H1 (cell line): ENCODE data around the gene PPIF. TPM values are rescaled to one million over a fixed set of nuclear protein-coding genes. Genes with fewer than 3 reads are reported as not detected.

Experiments used
- CTCF ChIA-PET: fragments of 300-600 bp; sonication (Branson Sonifier 250); formaldehyde crosslinking; loops from one replicate; lab custom pipeline; 2021; ENCODE audit not compliant: partially characterized antibody; lab: Charles Lee
- POLR2A ChIA-PET: fragments of 300-600 bp; sonication (Branson Sonifier 250); formaldehyde crosslinking; loops from one replicate; lab custom pipeline; 2021; ENCODE audit warnings: inconsistent platforms; ENCODE audit not compliant: partially characterized antibody; lab: Charles Lee
- DNase-seq, 2 experiments: peaks; one replicate each; pipeline versions ENCODE4 v3.0.0 to v3.0.0-alpha.2; 2010 to 2022; ENCODE audit warnings: low spot score in 2 of 2, low read depth in 1 of 2, mixed read lengths in 1 of 2
- FAIRE-seq: peaks from 2 replicates; lab custom pipeline; 2011; peaks lifted over from hg19 to GRCh38; lab: Jason Lieb, UNC
- H2AFZ ChIP-seq: 2 replicates; pipeline ENCODE4 v1.8.1; 2012; ENCODE audit warnings: low read length, inconsistent platforms
- H2AK5ac ChIP-seq: 2 replicates; pipeline ENCODE4 v1.6.1; 2013; ENCODE audit warnings: low read depth, low read length
- H2BK120ac ChIP-seq: replicated peaks from 2 replicates; pipeline ENCODE3; 2013; ENCODE audit warnings: low read depth, low read length, inconsistent platforms
- H2BK12ac ChIP-seq: 2 replicates; pipeline ENCODE4 v1.6.1; 2013; ENCODE audit warnings: low read depth, low read length
- H2BK15ac ChIP-seq: 2 replicates; pipeline ENCODE4 v1.6.1; 2013; ENCODE audit warnings: low read length
- H2BK20ac ChIP-seq: 2 replicates; pipeline ENCODE4 v1.6.1; 2013; ENCODE audit warnings: low read length
- H2BK5ac ChIP-seq: 2 replicates; pipeline ENCODE4 v1.6.1; 2013; ENCODE audit warnings: low read depth, low read length
- H3K14ac ChIP-seq: 2 replicates; pipeline ENCODE4 v1.6.1; 2013; ENCODE audit warnings: inconsistent platforms; ENCODE audit not compliant: insufficient read length
- H3K18ac ChIP-seq: 2 replicates; pipeline ENCODE4 v1.6.1; 2013; ENCODE audit warnings: low read length; ENCODE audit errors: extremely low read depth
- H3K23ac ChIP-seq: 2 replicates; pipeline ENCODE4 v1.6.1; 2013; ENCODE audit warnings: inconsistent platforms; ENCODE audit not compliant: insufficient read length
- H3K23me2 ChIP-seq: 2 replicates; pipeline ENCODE4 v1.6.1; 2013; ENCODE audit warnings: low read depth, low read length
- H3K27ac ChIP-seq: 2 replicates; pipeline ENCODE4 v1.6.1; 2011; ENCODE audit warnings: low read depth, low read length, inconsistent platforms
- H3K27me3 ChIP-seq, 4 experiments: replicated peaks in 1 of 4; 1 replicate in 1 of 4; 2 replicates in 3 of 4; pipeline versions ENCODE4 v1.6.1 to v1.8.1; 2011 to 2013; ENCODE audit warnings: low read length in 3 of 4, mild to moderate bottlenecking in 3 of 4, inconsistent platforms in 2 of 4, mixed read lengths in 2 of 4, moderate library complexity in 1 of 4; ENCODE audit not compliant: control insufficient read depth in 3 of 4, insufficient read depth in 3 of 4; ENCODE audit errors: extremely low read depth in 1 of 4
- H3K36me3 ChIP-seq, 4 experiments: 2 replicates each; pipeline versions ENCODE4 v1.6.1 to v1.8.1; 2011 to 2013; ENCODE audit warnings: mild to moderate bottlenecking in 4 of 4, low read length in 3 of 4, moderate library complexity in 2 of 4, control low read depth in 1 of 4, inconsistent platforms in 1 of 4; ENCODE audit not compliant: insufficient read depth in 4 of 4, control insufficient read depth in 2 of 4
- H3K4ac ChIP-seq: replicated peaks from 2 replicates; pipeline ENCODE3; 2013; ENCODE audit warnings: low read length, low read depth, mixed read lengths, inconsistent platforms; ENCODE audit not compliant: insufficient read length
- H3K4me1 ChIP-seq, 4 experiments: replicated peaks in 1 of 4; 1 replicate in 1 of 4; 2 replicates in 3 of 4; pipeline versions ENCODE4 v1.6.1 to v1.8.1; 2011 to 2013; ENCODE audit warnings: low read length in 3 of 4, inconsistent platforms in 2 of 4, mixed read lengths in 1 of 4; ENCODE audit not compliant: insufficient read depth in 4 of 4, control insufficient read depth in 3 of 4
- H3K4me2 ChIP-seq, 2 experiments: 2 replicates each; pipeline versions ENCODE4 v1.6.1 to v1.8.1; 2011 to 2013; ENCODE audit warnings: low read depth in 2 of 2, low read length in 2 of 2, control low read depth in 1 of 2, inconsistent platforms in 1 of 2, mild to moderate bottlenecking in 1 of 2; ENCODE audit not compliant: insufficient read depth in 1 of 2
- H3K4me3 ChIP-seq, 4 experiments: fragments of 200-600, 300-600 bp in 1 of 4; sonication (generic), shearing (Covaris generic), sonication (Bioruptor Twin) in 1 of 4; 2 replicates each; pipeline versions ENCODE4 v1.5.1 to v1.8.1; 2011 to 2016; ENCODE audit warnings: low read length in 4 of 4, low read depth in 3 of 4, control low read depth in 2 of 4, inconsistent platforms in 2 of 4, mild to moderate bottlenecking in 2 of 4, mixed read lengths in 1 of 4, moderate library complexity in 1 of 4; ENCODE audit not compliant: insufficient read depth in 2 of 4; ENCODE audit errors: extremely low read depth in 1 of 4
- H3K56ac ChIP-seq: replicated peaks from 2 replicates; pipeline ENCODE3; 2013; ENCODE audit warnings: low read depth, mild to moderate bottlenecking, mixed read lengths, low read length, inconsistent platforms; ENCODE audit not compliant: insufficient read length
- H3K79me1 ChIP-seq: 2 replicates; pipeline ENCODE4 v1.6.1; 2013; ENCODE audit warnings: low read depth, low read length, control low read depth
- H3K79me2 ChIP-seq, 2 experiments: 2 replicates each; pipeline versions ENCODE4 v1.6.1 to v1.8.1; 2012 to 2013; ENCODE audit warnings: low read length in 2 of 2, mild to moderate bottlenecking in 2 of 2, inconsistent platforms in 1 of 2; ENCODE audit not compliant: insufficient read depth in 2 of 2, control insufficient read depth in 1 of 2
- H3K9ac ChIP-seq, 4 experiments: replicated peaks in 1 of 4; 1 replicate in 1 of 4; 2 replicates in 3 of 4; pipeline versions ENCODE4 v1.6.1 to v1.8.1; 2011 to 2013; ENCODE audit warnings: low read depth in 3 of 4, low read length in 3 of 4, control low read depth in 2 of 4, mild to moderate bottlenecking in 2 of 4, moderate library complexity in 2 of 4, inconsistent platforms in 1 of 4; ENCODE audit errors: extremely low read depth in 1 of 4
- H3K9me3 ChIP-seq, 2 experiments: 2 replicates each; pipeline versions ENCODE4 v1.6.1 to v1.8.1; 2012 to 2013; ENCODE audit warnings: mild to moderate bottlenecking in 2 of 2, moderate library complexity in 2 of 2, control low read depth in 1 of 2, inconsistent platforms in 1 of 2, low read depth in 1 of 2, low read length in 1 of 2, mixed read lengths in 1 of 2; ENCODE audit not compliant: insufficient read depth in 2 of 2
- H4K20me1 ChIP-seq, 2 experiments: replicated peaks in 1 of 2; 2 replicates each; pipeline versions ENCODE3 to v1.8.1; 2011 to 2013; ENCODE audit warnings: inconsistent platforms in 2 of 2, low read length in 2 of 2, mild to moderate bottlenecking in 1 of 2; ENCODE audit not compliant: insufficient read depth in 2 of 2, control insufficient read depth in 1 of 2
- H4K5ac ChIP-seq: 2 replicates; pipeline ENCODE4 v1.6.1; 2013; ENCODE audit warnings: low read length, low read depth, mixed read lengths, inconsistent platforms; ENCODE audit not compliant: insufficient read length
- H4K8ac ChIP-seq: 2 replicates; pipeline ENCODE4 v1.8.0; 2013; ENCODE audit warnings: mild to moderate bottlenecking, moderate library complexity, low read length, inconsistent platforms; ENCODE audit not compliant: insufficient read depth; ENCODE audit errors: extremely low read depth
- H4K91ac ChIP-seq: replicated peaks from 2 replicates; pipeline ENCODE3; 2013; ENCODE audit warnings: low read length, mixed read lengths, inconsistent platforms; ENCODE audit not compliant: insufficient read length
- BCL11A ChIP-seq, 2 experiments: IDR thresholded peaks; one replicate each; pipeline ENCODE4 v1.6.1; 2011; ENCODE audit warnings: low read depth in 2 of 2, low read length in 2 of 2, mild to moderate bottlenecking in 2 of 2
- CEBPB ChIP-seq: IDR thresholded peaks from 2 replicates; pipeline ENCODE4 v1.6.1; 2012; ENCODE audit warnings: low read depth, low read length
- E2F6 ChIP-seq: IDR thresholded peaks from 2 replicates; pipeline ENCODE4 v1.6.1; 2012; ENCODE audit warnings: inconsistent platforms
- FOSL1 ChIP-seq: IDR thresholded peaks from 2 replicates; pipeline ENCODE4 v1.6.1; 2011; ENCODE audit warnings: mild to moderate bottlenecking, low read depth, low read length, moderate library complexity; ENCODE audit not compliant: insufficient read depth
- KDM4A ChIP-seq: IDR thresholded peaks from one replicate; pipeline ENCODE4 v1.7.1; 2012; ENCODE audit warnings: low read depth, mild to moderate bottlenecking, moderate library complexity, low read length, inconsistent platforms; ENCODE audit not compliant: severe bottlenecking
- MAFK ChIP-seq: IDR thresholded peaks from 2 replicates; pipeline ENCODE4 v1.6.1; 2012; ENCODE audit warnings: low read depth, mild to moderate bottlenecking, improper control_type of control experiment, low read length
- PHF8 ChIP-seq: fragments of 200-600 bp; sonication (generic); conservative IDR thresholded peaks from 2 replicates; pipeline ENCODE4 v1.7.1; 2012; ENCODE audit warnings: low read depth, mild to moderate bottlenecking, inconsistent platforms, low read length, moderate library complexity
- TAF1 ChIP-seq: IDR thresholded peaks from 2 replicates; pipeline ENCODE4 v1.6.1; 2011; ENCODE audit warnings: mild to moderate bottlenecking, low read depth, low read length
- WGBS, 2 experiments: shearing (Covaris generic) in 1 of 2; methylation state at CpG; one replicate each; pipeline versions ENCODE4 v1.1.6 to v1.1.7; 2013 to 2015; ENCODE audit warnings: low lambda C conversion rate in 2 of 2, mixed read lengths in 2 of 2, inconsistent platforms in 1 of 2, low coverage in 1 of 2, missing lambda C conversion rate in 1 of 2; ENCODE audit not compliant: insufficient replicate concordance in 2 of 2, insufficient coverage in 1 of 2, insufficient read length in 1 of 2; ENCODE audit errors: extremely low coverage in 1 of 2, missing lambda C conversion rate in 1 of 2; 5-methylcytosine and 5-hydroxymethylcytosine counted together
- polyA plus RNA-seq, 7 experiments: library from polyadenylated mRNA; depleted of rRNA in 3 of 7; stranded (reverse) in 5 of 7; unstranded in 2 of 7; fragments of >200 nt in 5 of 7; fragments of 200-250 nt in 2 of 7; gene quantifications; 1 replicate in 5 of 7; 2 replicates in 1 of 7; 4 replicates in 1 of 7; pipeline versions ENCODE4 v1.2.1 to v1.2.3, GENCODE V29; 2011 to 2013; ENCODE audit warnings: missing spikeins in 2 of 7, mixed read lengths in 2 of 7
- total RNA-seq: library from RNA; stranded (reverse); fragmentation: NEBNext Ultra II Directional; extraction: Animal tissue kit (Norgen Biotek cat#: 25700); gene quantifications from 2 replicates; pipeline ENCODE4 v1.2.1, GENCODE V29; 2021
- TF ChIP-seq, protein P1 (sequence below): IDR thresholded peaks from 2 replicates; pipeline ENCODE4 v1.6.1; 2012; ENCODE audit warnings: inconsistent platforms

PPIF gene
- total and polyA plus RNA-seq, 2 of the 8 experiments (the other 6 are each of a cell fraction or from before 2014, with no cell fraction given) = 70.2 to 77.6 TPM

GRCh38 chr10:79347894-79348639, 798 bp downstream of the PPIF start:
- no peak overlapping the region for H3K14ac ChIP-seq
- H2AK5ac ChIP-seq = no peak overlapping the region
- H3K23me2 ChIP-seq = peaks cover 8% of the 10 kb centered on the region; the same call in 1 of the 2 replicates
- H3K9me3 ChIP-seq = no peaks in the 10 kb centered on the region
- no peak overlapping the region for H3K4ac ChIP-seq
- peak overlapping the region; percentile 21 to 66 (median 48); a peak in 6 of 7 replicates for H3K9ac ChIP-seq
- no peak overlapping the region for H2BK120ac ChIP-seq
- H2BK5ac ChIP-seq = no peak overlapping the region
- H4K20me1 ChIP-seq = peaks cover 12 to 17% of the 10 kb centered on the region in 2 experiments
- peak overlapping the region; percentile 29; the same call in 1 of the 2 replicates for H2BK15ac ChIP-seq
- no peak overlapping the region for H3K23ac ChIP-seq
- H3K27ac ChIP-seq = no peak overlapping the region
- peaks cover 15% of the 10 kb centered on the region; the same call in 1 of the 2 replicates for H3K79me1 ChIP-seq
- ChIA-PET CTCF (interaction anchor here (0.7 to 6.6 kb wide), 10 partner anchors 10 to 540 kb away, joined by 3 to 50 read pairs (median 4); no protein-coding TSS in a partner anchor), POLR2A (interaction anchor here (0.7 to 2.2 kb wide), 10 partner anchors 10 to 804 kb away, joined by 3 to 12 read pairs (median 4); no protein-coding TSS in a partner anchor)
- H3K4me3 ChIP-seq = peak overlapping the region; percentile 54 to 77 (median 58)
- H4K8ac ChIP-seq = peak overlapping the region; percentile 92
- H4K5ac ChIP-seq = peak overlapping the region; percentile 31
- peaks cover 0 to 11% of the 10 kb centered on the region in 2 experiments; a peak in 1 of 4 replicates for H3K79me2 ChIP-seq
- no peak for FAIRE-seq
- H2BK20ac ChIP-seq = no peak overlapping the region
- peaks cover 14 to 37% (median 25%) of the 10 kb centered on the region in 4 experiments; a peak in 7 of 8 replicates for H3K36me3 ChIP-seq
- peaks cover 0 to 14% (median 6%) of the 10 kb centered on the region in 4 experiments; a peak in 6 of 7 replicates for H3K4me1 ChIP-seq
- peak overlapping the region; percentile 94 for H4K91ac ChIP-seq
- H2AFZ ChIP-seq = peak overlapping the region; percentile 13; the same call in 1 of the 2 replicates
- DNase-seq = peak in 1 of 2 experiments; percentile 64
- peak overlapping the region; percentile 64 to 92 for H3K4me2 ChIP-seq
- 21% methylated on average over 27 of the region's 34 CpGs; no CpG with 5 or more reads in 1 of the 2 experiments for WGBS, 2 experiments
- H3K18ac ChIP-seq = peak overlapping the region; percentile 93
- H3K56ac ChIP-seq = no peak overlapping the region
- H3K27me3 ChIP-seq = no peaks in the 10 kb centered on the region
- TF ChIP-seq CEBPB (peak; percentile 70), FOSL1 (no peak), MAFK (no peak), BCL11A (IDR thresholded peaks at IDR 0.05; ENCODE audit: low read depth in 2 of 2, low read length in 2 of 2) (no peak), PHF8 (peak; percentile 64; the same call in 1 of the 2 replicates), E2F6 (peak; percentile 68), TAF1 (0 out of 2 replicates have a peak, but pooled peaks have one; percentile 25), KDM4A (peak; percentile 61)
- TF ChIP-seq, protein P1, sequence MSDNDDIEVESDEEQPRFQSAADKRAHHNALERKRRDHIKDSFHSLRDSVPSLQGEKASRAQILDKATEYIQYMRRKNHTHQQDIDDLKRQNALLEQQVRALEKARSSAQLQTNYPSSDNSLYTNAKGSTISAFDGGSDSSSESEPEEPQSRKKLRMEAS = peak; percentile 75
- no peak overlapping the region for H2BK12ac ChIP-seq
